Glomerular visceral epithelial cell (primary cell): ENCODE results near the gene MRPL41.
A peak's percentile ranks its signal among the peaks of the same experiment; 100 is the strongest.
"Not testable (repeated sequence)": the region's sequence is repeated elsewhere in the genome, so short reads cannot be mapped to it uniquely, and the experiment has no call there.

Experiments used
- DNase-seq: peaks from one replicate; pipeline ENCODE4 v3.0.0-alpha.2; 2016; ENCODE audit errors: extremely low spot score

Gene MRPL41

GRCh38 chr9:137522746-137523455 lies 28.8 kb upstream of the MRPL41 start:
- DNase-seq = no peak

GRCh38 chr9:137524161-137524980 lies 27.3 kb upstream of the MRPL41 start:
- no peak for DNase-seq

- no peak for DNase-seq
Measured at GRCh38 chr9:137524981-137525317, 26.7 kb upstream of the MRPL41 start.

- no peak for DNase-seq
Measured at GRCh38 chr9:137530331-137530730, 21.3 kb upstream of the MRPL41 start.

- DNase-seq = no peak
Measured at GRCh38 chr9:137531099-137531765, 20.4 kb upstream of the MRPL41 start.

GRCh38 chr9:137532891-137533468 lies 18.7 kb upstream of the MRPL41 start:
- DNase-seq = not testable (repeated sequence)

- peak; percentile 54 for DNase-seq
Measured at GRCh38 chr9:137534256-137535119, 17.2 kb upstream of the MRPL41 start.

- DNase-seq = no peak
Measured at GRCh38 chr9:137535120-137535428, 16.6 kb upstream of the MRPL41 start.

GRCh38 chr9:137536594-137537131 lies 15.0 kb upstream of the MRPL41 start:
- DNase-seq = not testable (repeated sequence)

- DNase-seq = no peak
Measured at GRCh38 chr9:137538058-137538457, 13.6 kb upstream of the MRPL41 start.

- DNase-seq = no peak
Measured at GRCh38 chr9:137540536-137540935, 11.1 kb upstream of the MRPL41 start.

- no peak for DNase-seq
Measured at GRCh38 chr9:137542486-137542885, 9.2 kb upstream of the MRPL41 start.

GRCh38 chr9:137543237-137543963 lies 8.3 kb upstream of the MRPL41 start:
- no peak for DNase-seq

- DNase-seq = no peak
Measured at GRCh38 chr9:137544176-137544760, 7.4 kb upstream of the MRPL41 start.

- no peak for DNase-seq
Measured at GRCh38 chr9:137545123-137545522, 6.6 kb upstream of the MRPL41 start.

GRCh38 chr9:137547687-137548543 lies 3.8 kb upstream of the MRPL41 start:
- no peak for DNase-seq

- peak; percentile 70 for DNase-seq
Measured at GRCh38 chr9:137550231-137550621, 1.5 kb upstream of the MRPL41 start, which contains the start of gene PNPLA7. TSS of gene PNPLA7 (minus strand) at chr9:137550402. CDS start at chr9:137550197, 205 bp downstream.

GRCh38 chr9:137550958-137551263 lies 768 bp upstream of the MRPL41 start:
- DNase-seq = not testable (repeated sequence)

GRCh38 chr9:137552022-137552768 lies 516 bp downstream of the MRPL41 start:
- no peak for DNase-seq
